ENCODE data around the gene RASSF8.

DNA sequence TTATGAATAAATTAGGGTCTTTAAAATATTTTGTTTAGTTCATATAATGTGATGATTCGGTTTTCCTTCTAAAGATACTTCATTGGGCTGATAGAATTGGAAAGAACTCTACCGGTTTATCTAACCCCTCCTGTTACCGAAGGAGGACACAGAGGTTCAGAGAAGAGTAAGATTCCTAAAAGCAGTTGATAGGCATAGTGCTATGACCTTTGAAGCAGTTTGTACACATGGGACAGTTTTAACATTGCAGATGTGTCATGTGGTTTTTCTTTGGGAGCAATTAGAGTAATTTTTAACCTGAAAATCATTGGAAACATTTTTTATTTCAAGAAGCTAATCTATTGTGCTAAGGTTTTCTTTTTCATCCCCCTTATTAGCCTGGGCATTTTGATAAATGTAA is 103.5 kb downstream of the RASSF8 start:
- TF ChIP-seq GABPA (IDR thresholded peaks at IDR 0.05; ENCODE audit: borderline replicate concordance, insufficient read depth, low read length), result no peak
- no peak for TF ChIP-seq CTCF (IDR thresholded peaks at IDR 0.05; ENCODE audit: control extremely low read depth in 1 of 3, insufficient read depth in 1 of 3, low read depth in 1 of 3, low read length in 3 of 3)
- no peak for TF ChIP-seq EZH2 (IDR thresholded peaks at IDR 0.05; ENCODE audit: low read depth, low read length, severe bottlenecking)
